ENCODE data around the gene UGT2A1.

The UGT2A1 gene

GRCh38 chr4:69656653-69657158, 3.7 kb upstream of the UGT2A1 start:
- Histone ChIP-seq H3K9ac (ENCODE audit: low read length in 5 of 5) (no peak overlapping the region), H3K4me3 (ENCODE audit: low read depth in 1 of 5, low read length in 5 of 5) (no peak overlapping the region), H3K36me3 (ENCODE audit: control insufficient read depth in 5 of 5, insufficient read depth in 5 of 5, low read length in 5 of 5) (no peaks in the 10 kb centered on the region), H3K27ac (ENCODE audit: low read depth, low read length) (no peak overlapping the region), H3K4me1 (ENCODE audit: control insufficient read depth in 5 of 5, insufficient read depth in 5 of 5, low read length in 5 of 5) (no peaks in the 10 kb centered on the region), H3K9me3 (ENCODE audit: control insufficient read depth in 5 of 5, low read length in 5 of 5) (no peaks in the 10 kb centered on the region), H3K27me3 (ENCODE audit: control insufficient read depth in 5 of 5, insufficient read depth in 4 of 5, low read length in 5 of 5) (no peaks in the 10 kb centered on the region)

GRCh38 chr4:69650872-69651271, 2.2 kb downstream of the UGT2A1 start:
- Histone ChIP-seq H3K27ac (ENCODE audit: low read depth, low read length) (no peak overlapping the region), H3K4me3 (ENCODE audit: low read depth in 1 of 5, low read length in 5 of 5) (no peak overlapping the region), H3K27me3 (ENCODE audit: control insufficient read depth in 5 of 5, insufficient read depth in 4 of 5, low read length in 5 of 5) (no peaks in the 10 kb centered on the region), H3K36me3 (ENCODE audit: control insufficient read depth in 5 of 5, insufficient read depth in 5 of 5, low read length in 5 of 5) (no peaks in the 10 kb centered on the region), H3K4me1 (ENCODE audit: control insufficient read depth in 5 of 5, insufficient read depth in 5 of 5, low read length in 5 of 5) (no peaks in the 10 kb centered on the region), H3K9ac (ENCODE audit: low read length in 5 of 5) (no peak overlapping the region), H3K9me3 (ENCODE audit: control insufficient read depth in 5 of 5, low read length in 5 of 5) (no peaks in the 10 kb centered on the region)

DNA sequence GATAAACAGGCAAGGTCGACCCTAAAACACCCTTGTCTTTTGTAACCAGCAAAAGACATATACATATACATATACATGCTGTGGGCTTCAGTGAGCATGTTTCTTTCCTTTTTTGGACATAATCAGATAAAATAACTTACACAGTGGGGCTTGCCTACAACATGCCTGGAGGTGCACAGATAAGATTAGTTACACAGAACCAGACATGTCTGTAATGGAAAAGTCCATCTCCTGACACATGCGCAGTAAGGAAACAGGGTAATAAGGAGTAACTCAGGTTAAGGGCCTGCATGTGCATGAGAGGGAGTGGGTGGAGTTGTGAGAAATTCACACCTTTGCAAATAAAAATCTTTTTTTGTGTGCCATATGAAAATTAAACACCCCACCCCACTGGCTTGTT, 3.4 kb downstream of the UGT2A1 start:
- H3K36me3 ChIP-seq (ENCODE audit: control insufficient read depth in 5 of 5, insufficient read depth in 5 of 5, low read length in 5 of 5) = no peaks in the 10 kb centered on the region
- no peaks in the 10 kb centered on the region for H3K4me1 ChIP-seq (ENCODE audit: control insufficient read depth in 5 of 5, insufficient read depth in 5 of 5, low read length in 5 of 5)
- no peaks in the 10 kb centered on the region for H3K27me3 ChIP-seq (ENCODE audit: control insufficient read depth in 5 of 5, insufficient read depth in 4 of 5, low read length in 5 of 5)
- H3K9me3 ChIP-seq (ENCODE audit: control insufficient read depth in 5 of 5, low read length in 5 of 5) = no peaks in the 10 kb centered on the region
- no peak overlapping the region for H3K4me3 ChIP-seq (ENCODE audit: low read depth in 1 of 5, low read length in 5 of 5)
- H3K9ac ChIP-seq (ENCODE audit: low read length in 5 of 5) = no peak overlapping the region
- H3K27ac ChIP-seq (ENCODE audit: low read depth, low read length) = no peak overlapping the region

DNA sequence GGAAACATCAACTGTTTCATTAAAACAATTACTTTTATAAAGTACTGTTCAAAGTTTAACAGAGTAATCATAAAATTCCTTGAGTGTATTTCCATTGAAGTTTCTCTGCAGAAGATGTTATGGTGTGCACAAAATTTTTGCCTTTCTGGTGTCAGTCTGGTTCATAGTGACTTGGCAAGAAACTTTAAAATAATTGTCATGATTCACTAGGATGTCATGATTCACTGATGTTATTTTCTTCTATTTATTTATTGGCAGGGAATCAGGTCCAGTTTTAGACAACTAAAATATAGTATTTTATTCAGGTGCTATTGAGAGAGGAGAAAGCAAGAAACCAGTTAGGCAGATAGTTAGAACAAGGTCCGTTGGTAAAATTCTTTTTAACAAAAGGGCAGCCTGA, 3.8 kb downstream of the UGT2A1 start:
- H3K27ac ChIP-seq (ENCODE audit: low read depth, low read length) = no peak overlapping the region
- no peaks in the 10 kb centered on the region for H3K4me1 ChIP-seq (ENCODE audit: control insufficient read depth in 5 of 5, insufficient read depth in 5 of 5, low read length in 5 of 5)
- H3K27me3 ChIP-seq (ENCODE audit: control insufficient read depth in 5 of 5, insufficient read depth in 4 of 5, low read length in 5 of 5) = no peaks in the 10 kb centered on the region
- no peak overlapping the region for H3K4me3 ChIP-seq (ENCODE audit: low read depth in 1 of 5, low read length in 5 of 5)
- no peak overlapping the region for H3K9ac ChIP-seq (ENCODE audit: low read length in 5 of 5)
- no peaks in the 10 kb centered on the region for H3K9me3 ChIP-seq (ENCODE audit: control insufficient read depth in 5 of 5, low read length in 5 of 5)
- no peaks in the 10 kb centered on the region for H3K36me3 ChIP-seq (ENCODE audit: control insufficient read depth in 5 of 5, insufficient read depth in 5 of 5, low read length in 5 of 5)

- Histone ChIP-seq H3K4me1 (ENCODE audit: control insufficient read depth in 5 of 5, insufficient read depth in 5 of 5, low read length in 5 of 5) (peaks cover 0 to 3% (median 0%) of the 10 kb centered on the region in 5 donors), H3K27me3 (ENCODE audit: control insufficient read depth in 5 of 5, insufficient read depth in 4 of 5, low read length in 5 of 5) (no peaks in the 10 kb centered on the region), H3K36me3 (ENCODE audit: control insufficient read depth in 5 of 5, insufficient read depth in 5 of 5, low read length in 5 of 5) (no peaks in the 10 kb centered on the region), H3K9ac (ENCODE audit: low read length in 5 of 5) (no peak overlapping the region), H3K27ac (ENCODE audit: low read depth, low read length) (no peak overlapping the region), H3K4me3 (ENCODE audit: low read depth in 1 of 5, low read length in 5 of 5) (no peak overlapping the region), H3K9me3 (ENCODE audit: control insufficient read depth in 5 of 5, low read length in 5 of 5) (no peaks in the 10 kb centered on the region)
Measured at GRCh38 chr4:69642961-69643360, 10.1 kb downstream of the UGT2A1 start.

- no peaks in the 10 kb centered on the region for H3K27me3 ChIP-seq (ENCODE audit: control insufficient read depth in 5 of 5, insufficient read depth in 4 of 5, low read length in 5 of 5)
- no peak overlapping the region for H3K27ac ChIP-seq (ENCODE audit: low read depth, low read length)
- no peaks in the 10 kb centered on the region for H3K9me3 ChIP-seq (ENCODE audit: control insufficient read depth in 5 of 5, low read length in 5 of 5)
- peaks cover 0 to 3% (median 0%) of the 10 kb centered on the region in 5 donors for H3K4me1 ChIP-seq (ENCODE audit: control insufficient read depth in 5 of 5, insufficient read depth in 5 of 5, low read length in 5 of 5)
- no peaks in the 10 kb centered on the region for H3K36me3 ChIP-seq (ENCODE audit: control insufficient read depth in 5 of 5, insufficient read depth in 5 of 5, low read length in 5 of 5)
- H3K9ac ChIP-seq (ENCODE audit: low read length in 5 of 5) = no peak overlapping the region
- H3K4me3 ChIP-seq (ENCODE audit: low read depth in 1 of 5, low read length in 5 of 5) = no peak overlapping the region
Measured at GRCh38 chr4:69640289-69640688, 12.8 kb downstream of the UGT2A1 start.

DNA sequence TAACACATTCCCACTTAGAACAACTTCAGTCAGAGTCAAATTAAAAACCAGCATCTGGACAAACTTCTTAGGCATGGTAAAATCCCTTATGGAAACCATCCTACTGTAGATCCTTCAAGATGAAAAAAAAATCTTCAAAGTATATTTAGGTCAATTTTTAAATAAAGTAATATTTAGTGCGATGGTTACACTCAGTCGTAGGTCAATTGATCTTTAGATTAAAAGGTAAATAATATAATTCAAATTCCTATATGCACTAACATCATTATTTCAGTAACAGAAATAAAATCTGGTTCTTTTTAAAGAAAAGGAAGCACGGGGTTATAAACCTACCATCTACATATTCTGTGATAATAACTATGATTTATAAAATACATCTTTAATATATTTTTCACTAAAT, 13.5 kb downstream of the UGT2A1 start, which contains the start of gene UGT2A2:
Gene UGT2A2 (minus strand): TSS at position 101 of the 400 bp plus-strand sequence. CDS start 2 bp downstream, at position 99.
- no peak within 1 kb of the TSS for H3K4me3 ChIP-seq (ENCODE audit: low read depth in 1 of 5, low read length in 5 of 5)
- no peaks in the 10 kb centered on the region for H3K36me3 ChIP-seq (ENCODE audit: control insufficient read depth in 5 of 5, insufficient read depth in 5 of 5, low read length in 5 of 5)
- H3K4me1 ChIP-seq (ENCODE audit: control insufficient read depth in 5 of 5, insufficient read depth in 5 of 5, low read length in 5 of 5) = peaks cover 0 to 3% (median 0%) of the 10 kb centered on the region in 5 donors
- no peaks in the 10 kb centered on the region for H3K27me3 ChIP-seq (ENCODE audit: control insufficient read depth in 5 of 5, insufficient read depth in 4 of 5, low read length in 5 of 5)
- no peak within 1 kb of the TSS for H3K9ac ChIP-seq (ENCODE audit: low read length in 5 of 5)
- no peak within 1 kb of the TSS for H3K27ac ChIP-seq (ENCODE audit: low read depth, low read length)
- no peaks in the 10 kb centered on the region for H3K9me3 ChIP-seq (ENCODE audit: control insufficient read depth in 5 of 5, low read length in 5 of 5)

- Histone ChIP-seq H3K36me3 (ENCODE audit: control insufficient read depth in 5 of 5, insufficient read depth in 5 of 5, low read length in 5 of 5) (no peaks in the 10 kb centered on the region), H3K4me3 (ENCODE audit: low read depth in 1 of 5, low read length in 5 of 5) (no peak overlapping the region), H3K9ac (ENCODE audit: low read length in 5 of 5) (no peak overlapping the region), H3K4me1 (ENCODE audit: control insufficient read depth in 5 of 5, insufficient read depth in 5 of 5, low read length in 5 of 5) (no peaks in the 10 kb centered on the region), H3K27me3 (ENCODE audit: control insufficient read depth in 5 of 5, insufficient read depth in 4 of 5, low read length in 5 of 5) (no peaks in the 10 kb centered on the region), H3K9me3 (ENCODE audit: control insufficient read depth in 5 of 5, low read length in 5 of 5) (peaks cover 0 to 3% (median 0%) of the 10 kb centered on the region in 5 donors), H3K27ac (ENCODE audit: low read depth, low read length) (no peak overlapping the region)
Measured at GRCh38 chr4:69617083-69617694, 35.9 kb downstream of the UGT2A1 start.

- H3K9me3 ChIP-seq (ENCODE audit: control insufficient read depth in 5 of 5, low read length in 5 of 5) = no peaks in the 10 kb centered on the region
- H3K4me3 ChIP-seq (ENCODE audit: low read depth in 1 of 5, low read length in 5 of 5) = no peak overlapping the region
- H3K27me3 ChIP-seq (ENCODE audit: control insufficient read depth in 5 of 5, insufficient read depth in 4 of 5, low read length in 5 of 5) = no peaks in the 10 kb centered on the region
- no peaks in the 10 kb centered on the region for H3K36me3 ChIP-seq (ENCODE audit: control insufficient read depth in 5 of 5, insufficient read depth in 5 of 5, low read length in 5 of 5)
- H3K4me1 ChIP-seq (ENCODE audit: control insufficient read depth in 5 of 5, insufficient read depth in 5 of 5, low read length in 5 of 5) = no peaks in the 10 kb centered on the region
- no peak overlapping the region for H3K27ac ChIP-seq (ENCODE audit: low read depth, low read length)
- no peak overlapping the region for H3K9ac ChIP-seq (ENCODE audit: low read length in 5 of 5)
Measured at GRCh38 chr4:69610484-69610883, 42.6 kb downstream of the UGT2A1 start.

- no peak overlapping the region for H3K4me3 ChIP-seq (ENCODE audit: low read depth in 1 of 5, low read length in 5 of 5)
- no peaks in the 10 kb centered on the region for H3K36me3 ChIP-seq (ENCODE audit: control insufficient read depth in 5 of 5, insufficient read depth in 5 of 5, low read length in 5 of 5)
- H3K9me3 ChIP-seq (ENCODE audit: control insufficient read depth in 5 of 5, low read length in 5 of 5) = no peaks in the 10 kb centered on the region
- no peak overlapping the region for H3K27ac ChIP-seq (ENCODE audit: low read depth, low read length)
- no peaks in the 10 kb centered on the region for H3K27me3 ChIP-seq (ENCODE audit: control insufficient read depth in 5 of 5, insufficient read depth in 4 of 5, low read length in 5 of 5)
- no peak overlapping the region for H3K9ac ChIP-seq (ENCODE audit: low read length in 5 of 5)
- H3K4me1 ChIP-seq (ENCODE audit: control insufficient read depth in 5 of 5, insufficient read depth in 5 of 5, low read length in 5 of 5) = no peaks in the 10 kb centered on the region
Measured at GRCh38 chr4:69601065-69601464, 52.0 kb downstream of the UGT2A1 start.

Measured in subcutaneous abdominal adipose tissue (tissue), 5 donors.